HEK293 (cell line): ENCODE results near the gene TIMM17A.

Experiments
- CTCF ChIP-seq: fragments of 450-650 bp; formaldehyde crosslinking; IDR thresholded peaks from 2 replicates; pipeline ENCODE4 v1.5.1; 2016; ENCODE audit warnings: missing biosample characterization, missing genetic modification characterization
- KLF17 ChIP-seq: fragments of 450-650 bp; formaldehyde crosslinking; IDR thresholded peaks from 2 replicates; pipeline ENCODE4 v1.5.1; 2016; ENCODE audit warnings: missing biosample characterization, missing genetic modification characterization
- ZBTB17 ChIP-seq: fragments of 450-650 bp; formaldehyde crosslinking; IDR thresholded peaks from 2 replicates; pipeline ENCODE4 v1.5.1; 2016; ENCODE audit warnings: missing biosample characterization, missing genetic modification characterization
- ZNF175 ChIP-seq: fragments of 450-650 bp; formaldehyde crosslinking; IDR thresholded peaks from 2 replicates; pipeline ENCODE4 v1.5.1; 2016; ENCODE audit warnings: missing biosample characterization, missing genetic modification characterization
- ZNF704 ChIP-seq: fragments of 450-650 bp; formaldehyde crosslinking; IDR thresholded peaks from 2 replicates; pipeline ENCODE4 v1.5.1; 2016; ENCODE audit warnings: missing biosample characterization, missing genetic modification characterization

GRCh38 chr1:201921952-201922558 is 33.2 kb upstream of the TIMM17A start:
- TF ChIP-seq CTCF (tag by site-specific recombination) = no peak
- TF ChIP-seq KLF17 (tag by site-specific recombination) = no peak
- no peak for TF ChIP-seq ZBTB17 (tag by site-specific recombination)
- no peak for TF ChIP-seq ZNF175 (tag by site-specific recombination)
- no peak for TF ChIP-seq ZNF704 (tag by site-specific recombination)
